Neural progenitor cell (in vitro differentiated cells): ENCODE measurements around the gene ASIC2. TPM values are rescaled to one million over a fixed set of nuclear protein-coding genes. Genes with fewer than 3 reads are reported as not detected.

Source experiments
- DNase-seq: peaks from one replicate; pipeline ENCODE4 v3.0.0-alpha.2; 2016; ENCODE audit warnings: low spot score
- H2AFZ ChIP-seq: fragments of 200-600 bp; sonication (generic); replicated peaks from 2 replicates; pipeline ENCODE4 v1.6.1; 2016; ENCODE audit warnings: antibody characterized with exemption
- H3F3A ChIP-seq: fragments of 200-600 bp; sonication (generic); 2 replicates; pipeline ENCODE4 v1.6.1; 2016; ENCODE audit warnings: antibody characterized with exemption, low read depth
- H3K27ac ChIP-seq: fragments of 200-600 bp; sonication (generic); 2 replicates; pipeline ENCODE4 v1.5.1; 2016; ENCODE audit warnings: mild to moderate bottlenecking
- H3K27me3 ChIP-seq: fragments of 200-600 bp; sonication (generic); 2 replicates; pipeline ENCODE4 v1.6.1; 2016; ENCODE audit warnings: mild to moderate bottlenecking, moderate library complexity
- H3K36me3 ChIP-seq: fragments of 200-600 bp; sonication (generic); 2 replicates; pipeline ENCODE4 v1.5.1; 2016
- H3K4me1 ChIP-seq: fragments of 200-600 bp; sonication (generic); 2 replicates; pipeline ENCODE4 v1.6.1; 2016; ENCODE audit warnings: mixed run types
- H3K4me2 ChIP-seq: fragments of 200-600 bp; sonication (generic); 2 replicates; pipeline ENCODE4 v1.6.1; 2016
- H3K4me3 ChIP-seq: fragments of 200-600 bp; sonication (generic); 2 replicates; pipeline ENCODE4 v1.5.1; 2016
- H3K79me2 ChIP-seq: fragments of 200-600 bp; sonication (generic); 2 replicates; pipeline ENCODE4 v1.6.1; 2016; ENCODE audit warnings: low read depth
- H3K9ac ChIP-seq: fragments of 200-600 bp; sonication (generic); 2 replicates; pipeline ENCODE4 v1.6.1; 2016
- H3K9me3 ChIP-seq: fragments of 200-600 bp; sonication (generic); 2 replicates; pipeline ENCODE4 v1.5.1; 2016; ENCODE audit warnings: low read depth
- H4K20me1 ChIP-seq: fragments of 200-600 bp; sonication (generic); 2 replicates; pipeline ENCODE4 v1.6.1; 2016; ENCODE audit warnings: low read depth
- H3K27ac Mint-ChIP-seq: 3 replicates; pipeline ENCODE4 v1.8.0; 2021; ENCODE audit warnings: mixed read lengths
- H3K27me3 Mint-ChIP-seq: 2 replicates; pipeline ENCODE4 v1.8.0; 2022; ENCODE audit warnings: low read depth, mild to moderate bottlenecking, inconsistent platforms, moderate library complexity, mixed read lengths; ENCODE audit not compliant: insufficient read depth
- H3K36me3 Mint-ChIP-seq: 3 replicates; pipeline ENCODE4 v1.8.0; 2021; ENCODE audit warnings: mixed read lengths
- H3K4me1 Mint-ChIP-seq: 3 replicates; pipeline ENCODE4 v1.8.0; 2021; ENCODE audit warnings: mixed read lengths
- H3K4me3 Mint-ChIP-seq: 3 replicates; pipeline ENCODE4 v1.8.0; 2021; ENCODE audit warnings: mild to moderate bottlenecking, moderate library complexity, mixed read lengths
- H3K9me3 Mint-ChIP-seq: 3 replicates; pipeline ENCODE4 v1.8.0; 2020; ENCODE audit warnings: mixed read lengths
- CTCF ChIP-seq: fragments of 200-600 bp; sonication (generic); IDR thresholded peaks from 2 replicates; pipeline ENCODE4 v1.5.1; 2017; ENCODE audit warnings: antibody characterized with exemption, mild to moderate bottlenecking
- EZH2 ChIP-seq: fragments of 200-600 bp; sonication (generic); IDR thresholded peaks from 2 replicates; pipeline ENCODE4 v1.6.1; 2017; ENCODE audit warnings: antibody characterized with exemption, mild to moderate bottlenecking, moderate library complexity
- EZH2phosphoT487 ChIP-seq: fragments of 200-600 bp; sonication (generic); IDR thresholded peaks from 2 replicates; pipeline ENCODE4 v1.6.1; 2017; ENCODE audit warnings: antibody characterized with exemption
- total RNA-seq: library from RNA; depleted of rRNA; stranded (reverse); fragments of >200 nt; gene quantifications from 2 replicates; pipeline ENCODE4 v1.2.3, GENCODE V29; 2015; ENCODE audit warnings: low replicate concordance

ASIC2 gene
- total RNA-seq, 1 donor from 2014 or later: 2.3 TPM

GRCh38 chr17:33118391-33119075, 174.6 kb downstream of the ASIC2 start:
- no peak overlapping the region for H2AFZ ChIP-seq
- H3K9ac ChIP-seq: no peak overlapping the region
- H3K4me3 Mint-ChIP-seq: no peak overlapping the region
- no peak overlapping the region for H3K4me2 ChIP-seq
- H3K27me3 ChIP-seq: peaks cover 11% of the 10 kb centered on the region
- no peak overlapping the region for H3K27ac Mint-ChIP-seq
- peaks cover 30% of the 10 kb centered on the region for H3K27me3 Mint-ChIP-seq
- H3K36me3 ChIP-seq: no peaks in the 10 kb centered on the region
- no peak overlapping the region for H3K4me3 ChIP-seq
- H3K4me1 Mint-ChIP-seq: peaks cover 25% of the 10 kb centered on the region
- no peaks in the 10 kb centered on the region for H4K20me1 ChIP-seq
- H3K79me2 ChIP-seq: no peaks in the 10 kb centered on the region
- H3F3A ChIP-seq: peaks cover 4% of the 10 kb centered on the region
- DNase-seq: no peak
- no peaks in the 10 kb centered on the region for H3K36me3 Mint-ChIP-seq
- H3K27ac ChIP-seq: no peak overlapping the region
- peaks cover 24% of the 10 kb centered on the region for H3K4me1 ChIP-seq
- TF ChIP-seq CTCF (no peak), EZH2phosphoT487 (no peak), EZH2 (no peak)
- no peaks in the 10 kb centered on the region for H3K9me3 ChIP-seq
- H3K9me3 Mint-ChIP-seq: no peaks in the 10 kb centered on the region

GRCh38 chr17:33116021-33116551, 177.0 kb downstream of the ASIC2 start:
- Mint-ChIP-seq H3K36me3 (no peaks in the 10 kb centered on the region), H3K27ac (peak overlapping the region; percentile 37), H3K4me1 (peaks cover 25% of the 10 kb centered on the region), H3K27me3 (peaks cover 22% of the 10 kb centered on the region), H3K9me3 (no peaks in the 10 kb centered on the region), H3K4me3 (no peak overlapping the region)
- Histone ChIP-seq H3K4me2 (peak overlapping the region; percentile 4), H3K27me3 (no peaks in the 10 kb centered on the region), H3K27ac (no peak overlapping the region), H3K9me3 (no peaks in the 10 kb centered on the region), H2AFZ (no peak overlapping the region), H3K4me3 (no peak overlapping the region), H3K9ac (no peak overlapping the region), H3F3A (peaks cover 4% of the 10 kb centered on the region), H3K79me2 (no peaks in the 10 kb centered on the region), H3K36me3 (no peaks in the 10 kb centered on the region), H3K4me1 (peaks cover 24% of the 10 kb centered on the region), H4K20me1 (no peaks in the 10 kb centered on the region)
- DNase-seq: peak; percentile 41
- TF ChIP-seq EZH2phosphoT487 (no peak), EZH2 (no peak), CTCF (no peak)

DNA sequence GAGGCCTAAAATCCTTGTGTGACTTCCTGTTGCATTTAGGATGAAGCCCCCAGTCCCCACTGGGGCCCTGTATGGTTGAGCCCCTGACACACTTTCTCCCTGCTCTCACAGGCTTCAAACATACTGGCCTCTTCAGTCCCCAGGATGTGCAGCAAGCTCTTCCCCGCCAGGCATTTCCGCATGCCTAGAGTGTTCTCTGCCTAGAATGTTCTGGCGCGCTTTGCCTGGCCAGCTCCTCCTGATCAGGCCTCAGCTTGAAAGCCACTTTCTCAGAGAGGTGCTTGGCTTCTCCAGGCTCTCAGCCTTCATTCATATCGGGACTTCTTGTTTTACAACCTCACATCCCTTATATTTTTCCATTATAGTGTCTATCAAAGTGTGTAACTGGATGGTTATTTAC, 177.7 kb downstream of the ASIC2 start:
- H3K4me1 Mint-ChIP-seq: peaks cover 24% of the 10 kb centered on the region
- H3K79me2 ChIP-seq: no peaks in the 10 kb centered on the region
- peak overlapping the region; percentile 4 for H3K4me2 ChIP-seq
- peaks cover 4% of the 10 kb centered on the region for H3F3A ChIP-seq
- no peaks in the 10 kb centered on the region for H3K27me3 ChIP-seq
- H3K4me1 ChIP-seq: peaks cover 21% of the 10 kb centered on the region
- H3K9me3 ChIP-seq: no peaks in the 10 kb centered on the region
- H3K36me3 ChIP-seq: no peaks in the 10 kb centered on the region
- H3K9me3 Mint-ChIP-seq: no peaks in the 10 kb centered on the region
- no peaks in the 10 kb centered on the region for H3K36me3 Mint-ChIP-seq
- H3K27ac ChIP-seq: no peak overlapping the region
- no peak overlapping the region for H2AFZ ChIP-seq
- no peak for TF ChIP-seq CTCF
- no peak for TF ChIP-seq EZH2phosphoT487
- TF ChIP-seq EZH2: no peak
- H3K9ac ChIP-seq: no peak overlapping the region
- peak overlapping the region; percentile 33 for H3K27ac Mint-ChIP-seq
- no peak overlapping the region for H3K4me3 ChIP-seq
- H3K27me3 Mint-ChIP-seq: peaks cover 24% of the 10 kb centered on the region
- H3K4me3 Mint-ChIP-seq: no peak overlapping the region
- DNase-seq: no peak
- H4K20me1 ChIP-seq: no peaks in the 10 kb centered on the region
